GM21447 (cell line): ENCODE measurements around the gene CYBC1.
A peak's percentile ranks its signal among the peaks of the same experiment; 100 is the strongest.
"Not testable (repeated sequence)": the region's sequence is repeated elsewhere in the genome, so short reads cannot be mapped to it uniquely, and the experiment has no call there.

Experiments used
- ATAC-seq: cut with Tn5 transposase; IDR thresholded peaks from one replicate; pipeline ENCODE4 v1.9.1; 2021; ENCODE audit not compliant: unreplicated experiment

Gene CYBC1

DNA sequence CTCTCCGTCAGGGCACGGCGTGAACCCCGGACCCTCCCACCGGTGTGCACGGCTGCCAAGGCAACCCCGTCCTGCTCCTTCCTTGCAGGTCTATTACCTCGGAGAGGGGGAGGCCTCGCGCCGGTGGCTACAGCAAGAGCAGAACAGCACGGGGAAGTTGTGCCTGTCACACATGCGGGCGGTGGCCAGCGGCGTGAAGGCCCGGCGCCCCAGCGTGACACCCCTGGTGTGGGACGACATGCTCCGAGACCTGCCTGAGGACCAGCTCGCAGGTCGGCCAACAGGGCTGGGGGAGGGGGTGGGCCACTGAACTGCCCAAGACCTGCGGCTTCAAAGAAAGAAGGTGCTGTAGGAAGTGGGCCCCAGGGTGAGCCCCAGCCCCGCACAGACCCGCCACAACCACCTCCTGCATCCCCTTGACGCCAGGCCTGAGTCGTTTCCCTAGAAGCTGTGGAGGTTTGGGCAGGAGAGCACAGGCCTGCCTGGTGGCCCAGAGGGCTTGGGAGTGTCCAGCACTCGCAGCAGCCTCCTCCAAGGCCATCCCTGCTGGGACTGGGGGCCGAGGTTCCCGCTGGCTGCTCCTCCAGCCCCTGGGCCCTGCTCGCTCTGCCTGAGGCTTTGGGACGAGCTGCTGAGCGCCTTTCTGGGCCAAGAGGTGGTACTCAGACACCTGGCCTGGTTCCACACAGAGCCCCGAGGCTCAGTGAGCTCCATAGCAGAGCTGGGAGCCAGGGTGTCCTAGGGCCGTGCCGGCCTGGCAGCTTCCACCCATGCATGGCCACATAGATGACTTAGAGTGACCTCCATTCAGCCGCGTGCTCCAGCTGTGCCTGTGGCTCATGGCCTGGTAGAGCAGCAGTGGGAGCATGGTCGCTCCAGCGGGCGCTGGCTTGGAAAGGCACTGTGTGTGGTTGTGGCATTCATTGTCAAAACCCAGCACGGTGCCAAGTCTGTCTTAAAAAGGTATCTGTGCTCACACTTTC is 14.7 kb downstream of the CYBC1 start:
- ATAC-seq: no peak

DNA sequence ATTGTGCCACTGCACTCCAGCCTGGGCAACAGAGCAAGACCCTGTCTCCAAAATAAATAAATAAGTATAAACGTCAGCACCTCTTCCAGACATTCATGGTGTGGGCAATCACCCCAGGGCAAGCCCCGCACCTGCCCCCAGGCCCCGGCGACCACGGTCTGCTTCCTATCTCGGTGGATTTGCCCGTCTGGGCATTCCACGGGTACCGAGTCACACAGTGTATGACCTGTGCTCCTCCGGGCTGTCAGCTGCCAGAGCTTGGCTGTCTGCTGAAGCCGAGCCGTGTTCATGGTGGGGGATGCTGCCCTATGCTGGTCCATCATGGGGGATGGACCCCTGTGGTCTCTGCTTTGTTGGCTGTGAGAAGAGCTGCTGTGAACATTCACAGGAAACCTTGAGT is 15.4 kb downstream of the CYBC1 start:
- ATAC-seq: no peak

DNA sequence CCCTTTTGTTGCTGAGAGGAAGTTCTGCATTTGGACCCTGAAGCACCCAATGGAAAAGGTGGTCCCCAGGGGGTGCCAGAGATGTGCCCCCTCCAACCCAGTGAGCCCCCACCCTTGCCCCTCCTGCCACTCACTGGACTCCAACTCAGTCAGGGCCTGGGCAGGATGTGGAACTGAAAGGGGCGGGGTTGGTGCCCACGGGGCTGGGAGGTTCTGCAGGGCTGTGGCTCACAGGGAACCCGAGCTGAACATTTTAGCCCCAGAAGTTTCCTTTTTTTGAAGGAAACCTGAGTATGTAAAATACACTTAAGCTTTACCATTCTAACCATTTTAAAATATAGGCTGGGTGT is 16.4 kb downstream of the CYBC1 start:
- ATAC-seq: peak; percentile 51

DNA sequence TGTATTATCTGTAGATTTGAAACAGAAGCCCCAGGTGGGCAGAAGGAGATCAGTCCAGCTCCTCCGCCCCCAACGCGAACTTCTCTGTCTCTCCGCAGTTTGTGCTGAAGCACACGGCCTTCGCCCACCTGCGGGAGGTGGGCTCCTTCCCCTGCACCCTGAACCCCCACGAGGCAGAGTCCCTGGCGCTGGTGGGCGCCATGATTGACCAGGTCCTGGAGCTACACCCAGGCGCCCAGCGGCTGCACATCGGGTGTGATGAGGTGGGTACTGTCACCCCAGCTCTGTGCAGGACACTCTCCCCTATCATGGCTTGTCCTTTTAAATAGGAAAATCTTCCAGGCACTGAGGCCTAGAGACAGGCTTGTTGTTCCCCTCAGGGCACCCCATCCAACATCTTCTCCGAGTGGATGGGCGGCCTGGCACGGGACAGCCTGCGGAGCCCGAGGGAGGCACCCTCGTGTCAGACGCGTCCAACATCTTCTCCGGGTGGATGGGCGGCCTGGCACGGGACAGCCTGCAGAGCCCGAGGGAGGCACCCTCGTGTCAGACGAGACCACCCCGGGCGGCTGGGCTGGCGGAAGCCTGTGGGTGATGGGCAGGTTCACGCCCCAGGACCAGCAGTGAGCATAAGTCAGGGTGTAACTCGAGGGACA is 16.9 kb downstream of the CYBC1 start:
- ATAC-seq: no peak

DNA sequence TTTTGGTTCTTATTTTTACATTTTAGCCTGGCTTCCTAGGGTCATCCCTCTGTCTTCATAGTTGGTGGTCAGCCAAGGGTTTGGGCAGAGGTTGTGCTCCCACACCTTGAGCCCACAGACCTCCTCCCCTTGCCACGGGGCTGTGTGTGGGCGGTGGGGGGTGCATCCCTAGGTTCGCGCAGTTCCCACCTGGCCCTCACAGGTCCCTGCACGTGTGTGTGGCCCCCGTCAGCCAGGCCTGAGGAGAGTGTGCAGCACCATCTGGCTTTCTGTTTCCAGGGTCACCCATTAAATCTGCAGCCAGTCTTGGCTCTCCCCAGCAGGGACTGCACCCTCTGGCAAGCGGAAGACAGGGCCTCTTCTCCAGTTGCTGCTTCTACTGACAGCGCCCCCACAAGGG is 18.5 kb downstream of the CYBC1 start:
- ATAC-seq: no peak

DNA sequence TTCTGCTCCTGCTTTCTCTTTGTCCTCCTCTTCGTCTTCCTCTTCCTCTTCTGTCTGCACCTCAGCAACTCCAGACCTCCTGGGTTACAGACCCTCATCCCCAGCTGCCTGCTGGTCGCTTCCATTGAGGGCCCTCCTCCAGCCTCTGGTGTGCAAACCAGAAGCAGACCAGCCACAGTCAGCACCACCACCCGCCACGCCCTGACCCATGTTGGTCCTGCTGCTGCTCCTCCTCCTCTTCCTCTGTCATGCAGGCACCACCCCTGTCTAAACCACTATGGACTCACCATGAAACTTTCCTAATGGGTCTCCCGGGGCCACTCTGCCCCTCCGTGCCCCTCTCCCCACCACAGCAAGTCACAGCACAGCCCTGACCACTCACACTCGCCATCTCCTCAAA is 20.7 kb downstream of the CYBC1 start:
- ATAC-seq: no peak

DNA sequence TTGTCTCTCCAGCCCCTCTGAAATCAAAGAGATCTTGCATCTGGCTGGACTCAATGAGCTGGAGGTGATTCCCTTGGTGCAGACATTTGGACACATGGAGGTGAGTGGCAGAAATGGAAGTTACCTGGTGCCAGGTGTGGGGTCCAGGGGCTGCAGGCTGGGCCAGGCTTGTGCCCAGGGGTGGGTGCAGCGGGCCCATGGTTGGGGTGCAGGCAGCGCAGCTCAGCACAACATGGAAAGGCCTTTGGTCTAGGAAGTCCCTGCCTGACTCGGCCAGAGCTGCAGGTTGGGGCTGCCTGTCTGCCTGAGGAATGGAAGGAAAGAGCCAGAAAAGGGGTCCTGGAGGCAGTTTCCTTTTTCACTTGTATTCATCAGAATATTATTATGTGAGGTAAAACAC is 22.0 kb downstream of the CYBC1 start:
- no peak for ATAC-seq

DNA sequence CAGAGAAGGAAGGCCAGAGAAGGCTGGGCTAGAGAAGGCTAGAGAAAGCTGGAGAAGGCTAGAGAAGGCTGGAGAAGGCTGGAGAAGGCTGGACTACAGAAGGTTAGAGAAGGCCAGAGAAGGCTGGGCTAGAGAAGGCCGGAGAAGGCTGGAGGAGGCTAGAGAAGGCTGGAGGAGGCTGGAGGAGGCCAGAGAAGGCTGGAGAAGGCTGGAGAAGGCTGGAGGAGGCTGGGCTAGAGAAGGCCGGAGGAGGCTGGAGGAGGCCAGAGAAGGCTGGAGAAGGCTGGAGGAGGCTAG is 25.7 kb downstream of the CYBC1 start:
- ATAC-seq: no peak

DNA sequence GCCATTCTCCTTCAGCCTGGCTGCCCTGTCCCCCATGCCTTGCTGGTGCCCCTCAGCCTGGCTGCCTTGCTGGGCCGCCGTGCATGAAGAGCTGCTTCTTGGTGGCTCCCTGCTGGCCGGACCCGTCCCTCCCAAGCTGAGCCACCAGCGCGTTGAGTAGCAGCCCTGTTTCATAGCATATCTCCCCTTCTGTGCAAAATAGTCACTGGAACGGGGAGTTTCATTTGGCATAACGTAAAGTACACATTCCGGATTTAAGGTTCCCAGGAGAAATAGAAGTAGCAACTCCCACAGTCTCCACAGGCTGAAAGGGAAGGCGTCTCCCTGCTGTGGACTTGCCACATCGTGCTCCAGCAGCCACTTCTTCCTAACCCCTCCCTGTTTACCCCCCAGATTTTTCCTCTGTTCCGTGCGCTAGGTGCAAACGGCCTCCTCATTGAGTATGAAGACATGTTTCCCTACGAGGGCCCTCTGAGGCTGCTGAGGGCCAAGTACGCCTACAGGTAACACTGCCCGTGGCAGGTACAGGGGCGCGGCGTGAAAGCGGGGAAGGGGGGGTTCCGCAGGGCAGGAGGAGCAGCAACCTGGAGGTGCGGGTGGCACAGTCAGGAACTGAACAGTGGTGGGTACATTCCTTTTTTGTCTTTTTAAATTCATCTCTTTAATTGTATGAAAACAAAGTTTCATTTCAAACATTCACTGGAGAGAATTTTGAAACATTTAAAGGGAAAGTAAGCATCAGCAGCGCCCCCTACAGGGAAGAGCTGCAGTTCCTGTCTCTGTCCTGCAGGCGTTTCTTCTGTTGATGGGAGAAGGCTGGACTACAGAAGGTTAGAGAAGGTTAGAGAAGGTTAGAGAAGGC is 26.3 kb downstream of the CYBC1 start:
- no peak for ATAC-seq

DNA sequence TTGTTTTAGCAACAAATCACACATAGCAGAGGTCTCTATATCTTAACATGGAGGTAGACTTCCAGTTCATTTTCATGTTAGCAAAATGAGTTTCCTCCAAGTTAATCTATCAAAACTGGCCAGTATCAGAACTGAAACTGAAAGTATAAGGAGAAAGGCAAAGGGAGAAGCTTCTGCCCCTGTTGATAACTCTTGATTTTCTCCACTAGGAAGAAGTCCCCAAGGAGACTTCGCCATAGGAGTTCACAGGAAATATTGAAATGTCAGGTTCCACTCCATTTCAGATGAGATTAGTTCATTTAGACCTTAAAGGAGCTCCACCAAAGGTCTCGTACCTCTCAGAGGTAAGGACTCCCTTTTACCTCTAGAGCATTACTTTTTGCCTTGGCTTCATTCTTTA is 31.0 kb downstream of the CYBC1 start:
- no peak for ATAC-seq

DNA sequence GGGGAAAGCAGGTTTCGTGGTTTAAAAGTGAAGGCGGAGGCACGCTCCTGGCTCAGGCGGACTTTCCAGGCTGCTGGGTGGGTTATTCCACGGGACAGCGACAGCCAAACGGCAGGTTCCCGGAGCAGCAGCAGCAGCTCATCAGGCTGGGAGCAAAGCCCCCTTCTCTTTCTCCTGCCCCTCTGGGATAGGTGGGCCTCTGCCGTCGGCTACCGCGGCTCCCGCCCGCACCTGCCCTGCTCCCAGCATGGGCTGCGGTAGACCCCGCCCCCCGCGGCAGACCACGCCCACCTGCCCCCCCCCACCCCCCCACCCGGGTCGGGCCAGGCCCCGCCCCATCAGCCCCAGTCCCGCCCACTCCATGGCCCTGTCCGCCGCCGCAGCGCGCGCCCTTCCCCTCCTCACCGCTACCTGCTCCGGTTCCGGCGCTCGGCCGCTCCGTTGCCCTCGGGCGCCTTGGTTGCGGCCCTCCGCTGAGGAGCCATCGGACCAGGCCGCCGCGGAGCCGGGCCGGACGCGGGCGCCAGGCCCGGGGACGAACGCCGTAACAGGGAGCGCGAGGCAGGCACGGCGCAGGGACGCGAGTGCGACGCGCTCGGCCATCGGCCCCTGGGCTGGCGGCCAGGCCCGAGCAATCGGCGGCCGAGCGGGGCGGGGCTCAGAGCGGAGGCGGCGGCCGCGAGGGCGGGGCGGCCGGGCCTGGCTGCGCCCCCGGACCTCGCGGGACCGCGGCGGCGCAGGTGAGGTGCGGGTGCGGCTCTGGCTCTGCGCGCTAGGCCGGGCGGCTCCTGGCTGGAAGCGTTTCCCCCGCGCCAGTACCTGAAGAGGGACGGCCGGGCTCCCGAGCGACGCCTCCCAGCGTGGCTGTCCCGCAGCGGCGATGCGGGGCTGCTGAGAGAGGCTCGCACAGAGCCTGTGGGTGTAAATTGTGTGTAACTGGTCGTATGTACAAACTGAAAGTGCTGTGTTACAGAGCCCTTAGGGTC is 32.3 kb downstream of the CYBC1 start, which contains the start of the genes HEXD and OGFOD3:
Gene HEXD, plus strand, starts transcription at position 347 of the 986 bp plus-strand sequence. CDS start 1,453 bp downstream, outside the sequence.
Gene OGFOD3, minus strand, starts transcription at position 586 of the 986 bp plus-strand sequence. Its CDS starts 101 bp downstream, at position 485.
- peak; percentile 72 for ATAC-seq

DNA sequence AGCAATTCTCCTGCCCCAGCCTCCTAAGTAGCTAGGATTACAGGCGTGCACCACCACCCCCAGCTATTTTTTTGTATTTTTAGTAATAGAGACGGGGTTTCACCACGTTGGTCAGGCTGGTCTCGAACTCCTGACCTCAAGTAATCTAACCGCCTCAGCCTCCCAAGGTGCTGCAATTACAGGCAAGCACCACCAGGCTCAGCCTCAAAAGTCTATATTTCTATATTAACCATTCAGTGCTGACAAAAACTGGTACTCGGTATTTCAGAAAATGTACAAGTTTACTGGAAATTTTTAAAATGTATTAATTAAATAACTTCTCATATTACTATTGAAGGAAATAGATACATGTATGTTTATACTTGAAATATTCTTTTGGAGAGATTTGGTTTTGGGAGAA is 33.8 kb downstream of the CYBC1 start:
- no peak for ATAC-seq

DNA sequence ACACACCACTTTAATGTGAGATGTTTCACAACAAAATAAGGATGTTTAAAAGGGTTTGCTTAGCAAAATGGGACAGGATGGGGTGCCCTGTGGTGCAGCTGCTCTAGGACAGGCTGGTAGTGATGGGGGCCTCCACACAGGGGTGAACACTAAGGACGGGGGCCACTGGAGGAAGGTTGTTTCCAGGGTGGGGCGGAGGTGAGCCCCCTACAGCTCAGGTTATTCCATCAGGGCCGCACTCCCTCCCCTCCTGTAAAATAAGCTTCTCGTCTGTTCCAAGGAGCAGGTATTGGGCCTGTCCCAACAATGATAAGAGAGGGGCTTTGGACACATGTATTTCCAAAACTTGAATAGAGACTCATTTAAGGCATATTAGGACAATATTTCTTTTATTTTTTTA is 34.3 kb downstream of the CYBC1 start:
- ATAC-seq: no peak

DNA sequence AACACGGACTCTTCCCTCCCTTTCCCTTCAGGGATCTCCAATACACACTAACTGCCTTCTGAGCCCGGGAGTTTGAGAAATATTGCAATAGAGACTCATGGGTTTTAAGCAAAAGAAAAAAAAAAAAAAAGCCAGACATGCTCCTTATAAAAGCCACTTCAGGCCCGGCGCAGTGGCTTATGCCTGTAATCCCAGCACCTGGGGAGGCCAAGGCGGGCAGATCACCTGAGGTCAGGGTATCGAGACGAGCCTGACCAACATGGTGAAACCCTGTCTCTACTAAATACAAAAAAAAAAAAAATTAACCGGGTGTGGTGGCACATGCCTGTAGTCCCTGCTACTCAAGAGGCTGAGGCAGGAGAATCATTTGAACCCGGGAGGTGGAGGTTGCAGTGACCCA is 34.8 kb downstream of the CYBC1 start:
- ATAC-seq: no peak

DNA sequence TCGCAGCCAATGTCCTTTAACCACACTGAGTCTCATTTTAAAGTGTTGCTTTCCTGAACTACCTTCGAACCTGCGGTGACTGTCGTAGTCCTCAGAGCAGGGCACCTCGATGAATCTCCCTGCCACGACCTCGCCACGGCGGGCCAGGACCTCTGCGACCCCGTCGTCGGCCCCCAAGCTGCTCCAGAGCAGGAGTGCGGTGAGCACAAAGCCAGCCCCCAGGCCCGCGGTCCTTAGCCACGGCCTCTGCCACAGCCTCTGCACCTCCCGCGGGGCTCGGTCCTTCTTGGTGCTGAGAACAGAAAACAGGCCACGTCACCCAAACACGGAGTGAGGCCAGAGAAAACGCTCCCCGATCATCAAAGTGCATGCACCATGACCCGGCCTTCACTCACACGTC is 35.2 kb downstream of the CYBC1 start:
- ATAC-seq: no peak

DNA sequence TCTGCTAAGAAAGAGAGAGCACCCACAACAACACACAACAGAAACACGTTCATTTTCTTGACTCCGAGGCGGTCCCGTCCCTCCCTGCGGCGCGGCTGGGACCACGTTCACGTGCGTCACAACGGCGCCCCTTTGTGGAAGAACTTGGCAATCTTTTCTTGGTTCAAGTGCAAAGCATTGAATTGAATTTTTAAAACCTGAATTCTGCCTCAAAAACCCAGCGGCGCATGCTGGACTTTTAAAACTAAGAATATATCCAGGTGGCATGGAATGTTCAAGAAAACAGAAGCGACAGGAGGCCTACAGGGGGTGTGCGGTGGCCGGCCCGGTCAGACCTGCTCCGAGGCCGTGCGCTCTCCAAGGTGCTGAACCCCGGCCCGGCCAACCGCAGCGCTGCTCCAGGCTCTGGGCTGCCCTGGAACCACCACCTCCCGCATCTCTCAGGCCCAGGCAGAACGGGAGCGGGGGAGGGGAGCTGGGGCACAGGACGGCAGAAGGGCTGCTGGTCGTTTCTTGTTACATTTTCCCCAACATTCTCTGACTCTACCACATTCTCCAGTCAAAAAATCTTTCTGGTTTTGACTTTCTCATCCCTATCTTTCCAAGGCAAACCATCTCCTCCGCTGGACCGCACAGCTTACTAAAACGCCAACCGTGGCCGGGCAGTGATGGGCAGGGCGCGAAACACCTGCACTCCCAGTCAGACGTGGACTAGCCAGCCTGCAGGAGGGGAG is 35.8 kb downstream of the CYBC1 start:
- ATAC-seq: no peak

DNA sequence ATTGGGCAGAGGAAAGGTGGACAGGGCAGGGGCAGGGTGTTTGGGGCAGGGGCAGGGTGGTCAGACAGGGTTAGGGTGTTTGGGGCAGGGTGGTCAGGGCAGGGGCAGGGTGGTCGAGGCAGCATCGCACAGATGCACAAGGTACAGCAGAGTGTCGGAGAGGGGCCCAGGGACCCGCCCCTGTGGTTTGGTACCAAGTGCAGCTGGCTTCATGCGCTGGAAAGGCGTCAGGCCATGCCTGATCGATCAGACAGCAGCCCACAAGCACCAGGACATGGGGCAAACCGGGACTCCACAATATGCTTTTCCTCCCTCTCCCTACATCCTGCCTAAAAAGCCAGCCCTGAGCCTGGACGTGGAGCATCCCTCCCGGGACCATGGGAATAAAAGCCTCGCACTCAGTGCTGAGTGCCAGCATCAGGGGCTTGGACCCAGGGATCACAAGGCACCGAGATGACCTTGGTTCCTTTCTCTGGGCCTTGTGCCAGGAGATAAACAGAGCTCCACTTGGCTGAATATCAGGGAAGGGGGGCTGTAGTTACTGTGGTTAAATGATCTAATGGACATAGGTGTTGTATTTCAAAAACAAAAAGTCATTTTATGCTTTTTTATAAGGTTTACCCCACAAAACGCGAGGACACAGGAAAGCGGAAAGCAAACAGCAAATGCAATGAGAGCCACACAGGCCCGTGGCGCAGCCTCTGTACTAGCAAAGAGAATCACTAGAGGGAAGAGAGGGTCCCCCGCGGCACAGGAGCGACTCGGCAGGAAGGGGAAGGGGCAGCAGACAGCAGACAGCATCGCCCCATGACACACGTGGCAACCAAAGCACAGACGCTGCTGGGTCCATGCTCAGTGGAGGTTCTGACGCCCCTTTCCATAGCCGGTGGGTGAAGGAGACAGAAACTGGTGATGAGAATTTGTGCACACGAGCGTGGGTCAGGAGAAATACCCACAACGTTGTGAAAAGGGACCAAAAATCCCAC is 37.7 kb downstream of the CYBC1 start:
- no peak for ATAC-seq

DNA sequence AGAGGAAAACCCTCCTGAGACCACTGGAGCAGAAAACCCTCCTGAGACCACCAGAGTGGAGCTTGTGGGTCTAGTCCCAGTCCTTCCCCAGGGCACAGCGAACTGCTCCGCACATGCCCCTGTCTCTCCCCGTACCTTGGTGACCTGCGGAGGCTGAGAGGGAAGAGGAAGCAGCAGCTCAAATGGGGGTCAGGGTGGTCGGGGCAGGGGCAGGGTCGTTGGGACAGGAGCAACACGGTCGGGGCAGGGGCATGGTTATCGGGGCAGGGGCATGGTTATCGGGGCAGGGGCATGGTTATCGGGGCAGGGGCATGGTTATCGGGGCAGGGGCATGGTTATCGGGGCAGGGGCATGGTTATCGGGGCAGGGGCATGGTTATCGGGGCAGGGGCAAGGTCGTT is 38.5 kb downstream of the CYBC1 start:
- ATAC-seq: not testable (repeated sequence)
